Trophoblast cell (in vitro differentiated cells and primary cell): ENCODE measurements around the gene MAP3K15.

Experiments
- DNase-seq, 2 donors: peaks; one replicate each; pipeline ENCODE4 v3.0.0-alpha.2; 2016
- H2AFZ ChIP-seq: 2 replicates; pipeline ENCODE4 v1.6.1; 2013; ENCODE audit warnings: low read length, moderate library complexity, mild to moderate bottlenecking; ENCODE audit not compliant: insufficient read depth, poor library complexity
- H2AK5ac ChIP-seq: 2 replicates; pipeline ENCODE4 v1.6.1; 2013; ENCODE audit warnings: mild to moderate bottlenecking, low read length
- H2BK120ac ChIP-seq: 2 replicates; pipeline ENCODE4 v1.6.1; 2013; ENCODE audit warnings: low read length, mild to moderate bottlenecking, moderate library complexity; ENCODE audit not compliant: insufficient read depth, poor library complexity
- H2BK12ac ChIP-seq: 2 replicates; pipeline ENCODE4 v1.6.1; 2013; ENCODE audit warnings: mild to moderate bottlenecking, low read length, moderate library complexity
- H2BK5ac ChIP-seq: 2 replicates; pipeline ENCODE4 v1.6.1; 2013; ENCODE audit warnings: low read length, low read depth, moderate library complexity, mild to moderate bottlenecking; ENCODE audit not compliant: poor library complexity
- H3K14ac ChIP-seq: 2 replicates; pipeline ENCODE4 v1.6.1; 2013; ENCODE audit warnings: mild to moderate bottlenecking, low read length
- H3K18ac ChIP-seq: 2 replicates; pipeline ENCODE4 v1.6.1; 2013; ENCODE audit warnings: mild to moderate bottlenecking, low read length
- H3K23ac ChIP-seq: 2 replicates; pipeline ENCODE4 v1.6.1; 2013; ENCODE audit warnings: low read length
- H3K27ac ChIP-seq: 2 replicates; pipeline ENCODE4 v1.5.1; 2013; ENCODE audit warnings: low read depth, mild to moderate bottlenecking, inconsistent platforms, low read length, moderate library complexity
- H3K27me3 ChIP-seq: 2 replicates; pipeline ENCODE4 v1.6.1; 2013; ENCODE audit warnings: inconsistent platforms, mild to moderate bottlenecking, low read length, moderate library complexity; ENCODE audit not compliant: insufficient read depth
- H3K36me3 ChIP-seq, 2 experiments: 1 replicate in 1 of 2; 2 replicates in 1 of 2; pipeline ENCODE4 v1.6.1; 2013; ENCODE audit warnings: low read length in 2 of 2, mild to moderate bottlenecking in 2 of 2, moderate library complexity in 1 of 2; ENCODE audit not compliant: insufficient read depth in 2 of 2, control insufficient read depth in 1 of 2
- H3K4ac ChIP-seq: 2 replicates; pipeline ENCODE4 v1.6.1; 2013; ENCODE audit warnings: low read depth, mild to moderate bottlenecking, low read length, moderate library complexity
- H3K4me1 ChIP-seq, 2 experiments: 1 replicate in 1 of 2; 2 replicates in 1 of 2; pipeline ENCODE4 v1.6.1; 2013; ENCODE audit warnings: low read length in 2 of 2, mild to moderate bottlenecking in 2 of 2, moderate library complexity in 1 of 2; ENCODE audit not compliant: insufficient read depth in 2 of 2, control insufficient read depth in 1 of 2
- H3K4me2 ChIP-seq: 2 replicates; pipeline ENCODE4 v1.6.1; 2013; ENCODE audit warnings: inconsistent platforms, mild to moderate bottlenecking, low read length, moderate library complexity
- H3K4me3 ChIP-seq: 2 replicates; pipeline ENCODE4 v1.5.1; 2013; ENCODE audit warnings: mild to moderate bottlenecking, low read depth, low read length, inconsistent platforms
- H3K79me1 ChIP-seq: one replicate; pipeline ENCODE4 v1.6.1; 2013; ENCODE audit warnings: low read length
- H3K79me2 ChIP-seq: 2 replicates; pipeline ENCODE4 v1.6.1; 2013; ENCODE audit warnings: low read length, mild to moderate bottlenecking; ENCODE audit not compliant: control insufficient read depth, insufficient read depth, poor library complexity
- H3K9ac ChIP-seq: 2 replicates; pipeline ENCODE4 v1.6.1; 2013; ENCODE audit warnings: mild to moderate bottlenecking, low read length
- H3K9me3 ChIP-seq: 2 replicates; pipeline ENCODE4 v1.6.1; 2013; ENCODE audit warnings: low read depth, mild to moderate bottlenecking, control low read depth, inconsistent platforms, low read length; ENCODE audit not compliant: insufficient read depth
- H4K12ac ChIP-seq: 2 replicates; pipeline ENCODE4 v1.6.1; 2013; ENCODE audit warnings: low read depth, mild to moderate bottlenecking, low read length, moderate library complexity
- H4K8ac ChIP-seq: 2 replicates; pipeline ENCODE4 v1.6.1; 2013; ENCODE audit warnings: low read depth, mild to moderate bottlenecking, low read length, moderate library complexity
- H4K91ac ChIP-seq: one replicate; pipeline ENCODE4 v1.6.1; 2013; ENCODE audit warnings: low read depth, mild to moderate bottlenecking, low read length, moderate library complexity
- WGBS: extraction: QIAGEN DNeasy Blood & Tissue Kit; methylation state at CpG from one replicate; pipeline ENCODE4 v1.1.7; 2013; ENCODE audit warnings: missing lambda C conversion rate; ENCODE audit not compliant: insufficient read length, insufficient coverage; ENCODE audit errors: extremely low coverage; 5-methylcytosine and 5-hydroxymethylcytosine counted together

Gene MAP3K15

DNA sequence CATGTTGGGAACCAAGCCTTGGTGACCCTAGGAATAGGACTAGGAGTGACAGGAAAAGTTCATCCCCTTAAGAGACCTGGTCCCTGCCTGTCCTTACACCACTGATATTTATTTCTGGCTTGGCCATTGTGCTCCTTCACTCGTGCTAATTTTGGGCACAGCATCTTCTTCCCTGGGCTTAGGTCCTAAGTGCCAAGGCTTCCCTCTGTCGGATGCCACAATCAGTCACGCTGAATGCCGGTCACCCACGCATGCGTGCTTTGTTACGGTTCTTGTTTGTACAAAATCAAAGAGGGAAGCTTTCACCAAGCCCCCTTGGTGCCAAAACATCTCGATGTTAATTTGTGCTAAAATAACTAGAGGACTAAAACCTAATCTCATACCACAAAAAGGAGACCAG lies 17.4 kb upstream of the MAP3K15 start:
- WGBS, result no CpG with 5 or more reads among the region's 8 CpGs

GRCh38 chrX:19517965-19518364 lies 2.7 kb upstream of the MAP3K15 start:
- H4K12ac ChIP-seq, result no peak overlapping the region
- H3K79me1 ChIP-seq, result no peaks in the 10 kb centered on the region
- H2BK12ac ChIP-seq, result no peak overlapping the region
- H3K23ac ChIP-seq, result no peak overlapping the region
- no peak overlapping the region for H2BK120ac ChIP-seq
- DNase-seq, result no peak
- H3K4me3 ChIP-seq, result no peak overlapping the region
- no peak overlapping the region for H3K4me2 ChIP-seq
- no peaks in the 10 kb centered on the region for H3K9me3 ChIP-seq
- H2AK5ac ChIP-seq, result no peak overlapping the region
- no peak overlapping the region for H2BK5ac ChIP-seq
- no peak overlapping the region for H4K91ac ChIP-seq
- H3K27me3 ChIP-seq, result no peaks in the 10 kb centered on the region
- no peak overlapping the region for H3K14ac ChIP-seq
- no CpG with 5 or more reads among the region's 4 CpGs for WGBS
- no peak overlapping the region for H3K4ac ChIP-seq
- no peak overlapping the region for H3K27ac ChIP-seq
- no peaks in the 10 kb centered on the region for H3K36me3 ChIP-seq
- H3K4me1 ChIP-seq, result peaks cover 0 to 4% of the 10 kb centered on the region in 2 experiments
- no peak overlapping the region for H3K18ac ChIP-seq
- no peak overlapping the region for H4K8ac ChIP-seq
- H2AFZ ChIP-seq, result no peak overlapping the region
- no peak overlapping the region for H3K9ac ChIP-seq
- no peaks in the 10 kb centered on the region for H3K79me2 ChIP-seq

More for the DNA sequence above, 17.4 kb upstream of the MAP3K15 start:
- Histone ChIP-seq H3K23ac (no peak overlapping the region), H4K91ac (no peak overlapping the region), H3K9me3 (no peaks in the 10 kb centered on the region), H4K8ac (no peak overlapping the region), H3K79me2 (no peaks in the 10 kb centered on the region), H2AK5ac (no peak overlapping the region), H3K4me1 (no peaks in the 10 kb centered on the region), H3K9ac (no peak overlapping the region), H3K14ac (no peak overlapping the region), H3K4ac (no peak overlapping the region), H2BK120ac (no peak overlapping the region), H3K27me3 (no peaks in the 10 kb centered on the region), H3K79me1 (no peaks in the 10 kb centered on the region), H3K4me3 (no peak overlapping the region), H3K4me2 (no peak overlapping the region), H2AFZ (no peak overlapping the region), H4K12ac (no peak overlapping the region), H2BK12ac (no peak overlapping the region), H2BK5ac (no peak overlapping the region), H3K36me3 (peaks cover 6% of the 10 kb centered on the region in 2 experiments), H3K18ac (no peak overlapping the region), H3K27ac (no peak overlapping the region)
- no peak for DNase-seq

GRCh38 chrX:19515615-19516105 lies 352 bp upstream of the MAP3K15 start:
- Histone ChIP-seq H3K27me3 (no peaks in the 10 kb centered on the region), H2BK5ac (no peak overlapping the region), H2AFZ (no peak overlapping the region), H3K9ac (no peak overlapping the region), H3K4me2 (peak overlapping the region; percentile 67), H3K79me1 (no peaks in the 10 kb centered on the region), H3K36me3 (no peaks in the 10 kb centered on the region), H3K14ac (no peak overlapping the region), H2BK12ac (no peak overlapping the region), H2BK120ac (no peak overlapping the region), H3K4ac (no peak overlapping the region), H3K27ac (no peak overlapping the region), H3K18ac (no peak overlapping the region), H2AK5ac (no peak overlapping the region), H3K4me3 (no peak overlapping the region), H3K9me3 (no peaks in the 10 kb centered on the region), H4K12ac (no peak overlapping the region), H4K91ac (no peak overlapping the region), H3K4me1 (peaks cover 0 to 4% of the 10 kb centered on the region in 2 experiments), H4K8ac (no peak overlapping the region), H3K79me2 (no peaks in the 10 kb centered on the region), H3K23ac (no peak overlapping the region)
- WGBS, result no CpG with 5 or more reads among the region's 23 CpGs
- no peak for DNase-seq

DNA sequence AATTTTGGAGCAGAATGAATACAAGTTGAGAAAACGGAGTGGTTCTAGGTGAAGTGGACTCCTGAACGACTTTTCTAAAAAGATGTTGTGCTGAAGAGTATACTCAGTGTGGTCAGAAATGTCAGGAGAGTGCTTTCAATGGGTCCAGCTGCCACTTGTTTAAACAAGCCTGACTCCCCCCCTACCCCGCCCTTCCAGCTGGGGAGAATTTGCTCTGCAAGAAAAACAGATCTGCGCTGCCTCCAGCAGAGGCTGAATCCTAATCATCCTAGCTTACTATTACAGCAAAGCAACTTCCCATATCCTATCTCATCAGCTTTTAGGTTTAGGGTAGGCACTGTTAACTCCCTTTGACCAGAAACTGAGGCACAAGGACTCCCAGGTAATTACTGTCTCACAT lies 1.9 kb downstream of the MAP3K15 start:
- H2AFZ ChIP-seq, result no peak overlapping the region
- H3K18ac ChIP-seq, result no peak overlapping the region
- H4K91ac ChIP-seq, result no peak overlapping the region
- H3K27ac ChIP-seq, result no peak overlapping the region
- no CpG with 5 or more reads among the region's 4 CpGs for WGBS
- H2BK5ac ChIP-seq, result no peak overlapping the region
- no peak overlapping the region for H3K4ac ChIP-seq
- H4K8ac ChIP-seq, result no peak overlapping the region
- H2BK12ac ChIP-seq, result no peak overlapping the region
- H3K79me1 ChIP-seq, result no peaks in the 10 kb centered on the region
- no peak overlapping the region for H4K12ac ChIP-seq
- no peaks in the 10 kb centered on the region for H3K9me3 ChIP-seq
- no peaks in the 10 kb centered on the region for H3K36me3 ChIP-seq
- no peak overlapping the region for H3K4me3 ChIP-seq
- no peak for DNase-seq
- no peaks in the 10 kb centered on the region for H3K27me3 ChIP-seq
- no peak overlapping the region for H3K9ac ChIP-seq
- no peak overlapping the region for H3K14ac ChIP-seq
- peaks cover 0 to 4% of the 10 kb centered on the region in 2 experiments for H3K4me1 ChIP-seq
- H3K79me2 ChIP-seq, result no peaks in the 10 kb centered on the region
- H3K4me2 ChIP-seq, result no peak overlapping the region
- H2AK5ac ChIP-seq, result no peak overlapping the region
- H2BK120ac ChIP-seq, result no peak overlapping the region
- H3K23ac ChIP-seq, result no peak overlapping the region
